ENCODE results near the gene MYH10.

DNA sequence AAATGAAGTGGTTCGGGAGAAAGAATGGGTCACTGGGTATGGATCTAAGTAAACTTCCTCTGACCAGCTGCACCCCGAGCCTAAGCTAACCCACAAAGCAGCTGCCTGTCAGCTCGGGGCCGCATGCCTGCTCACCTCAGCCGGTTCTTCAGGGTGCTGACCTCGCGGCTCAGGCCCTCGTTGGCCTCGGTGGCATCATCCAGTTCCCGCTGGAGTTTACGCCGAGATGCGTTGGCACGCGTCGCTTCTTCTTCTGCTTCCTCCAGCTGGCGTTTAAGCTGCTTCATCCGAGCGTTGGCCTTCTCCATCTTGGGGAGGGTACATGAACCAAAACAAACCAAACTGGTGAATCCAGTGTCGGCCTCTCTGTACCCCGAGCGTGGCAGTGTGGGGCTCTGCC is 153.8 kb downstream of the MYH10 start:
- TF ChIP-seq YY1 (IDR thresholded peaks at IDR 0.05; ENCODE audit: insufficient read depth, insufficient read length) (no peak), SUZ12 (IDR thresholded peaks at IDR 0.05; ENCODE audit: extremely low read depth, insufficient read depth, insufficient read length) (no peak)

Measured in NT2/D1 (cell line).